Esophagus squamous epithelium (tissue), 4 donors: ENCODE results near the gene DGKQ.

Source experiments
- POLR2A ChIP-seq, 4 donors: fragments of 450-650 bp; IDR thresholded peaks; one replicate each; pipeline ENCODE4 v1.6.1; 2017; ENCODE audit warnings: antibody characterized with exemption in 4 of 4, mild to moderate bottlenecking in 4 of 4, moderate library complexity in 3 of 4
- TF ChIP-seq, protein P1 (sequence below), 6 experiments: fragments of 450-650 bp in 4 of 6; fragments of 200-600 bp in 2 of 6; sonication (generic) in 2 of 6; IDR thresholded peaks; one replicate each; pipeline ENCODE4 v1.5.1; 2016 to 2019; ENCODE audit warnings: antibody characterized with exemption in 6 of 6, mild to moderate bottlenecking in 4 of 6, moderate library complexity in 4 of 6

DNA sequence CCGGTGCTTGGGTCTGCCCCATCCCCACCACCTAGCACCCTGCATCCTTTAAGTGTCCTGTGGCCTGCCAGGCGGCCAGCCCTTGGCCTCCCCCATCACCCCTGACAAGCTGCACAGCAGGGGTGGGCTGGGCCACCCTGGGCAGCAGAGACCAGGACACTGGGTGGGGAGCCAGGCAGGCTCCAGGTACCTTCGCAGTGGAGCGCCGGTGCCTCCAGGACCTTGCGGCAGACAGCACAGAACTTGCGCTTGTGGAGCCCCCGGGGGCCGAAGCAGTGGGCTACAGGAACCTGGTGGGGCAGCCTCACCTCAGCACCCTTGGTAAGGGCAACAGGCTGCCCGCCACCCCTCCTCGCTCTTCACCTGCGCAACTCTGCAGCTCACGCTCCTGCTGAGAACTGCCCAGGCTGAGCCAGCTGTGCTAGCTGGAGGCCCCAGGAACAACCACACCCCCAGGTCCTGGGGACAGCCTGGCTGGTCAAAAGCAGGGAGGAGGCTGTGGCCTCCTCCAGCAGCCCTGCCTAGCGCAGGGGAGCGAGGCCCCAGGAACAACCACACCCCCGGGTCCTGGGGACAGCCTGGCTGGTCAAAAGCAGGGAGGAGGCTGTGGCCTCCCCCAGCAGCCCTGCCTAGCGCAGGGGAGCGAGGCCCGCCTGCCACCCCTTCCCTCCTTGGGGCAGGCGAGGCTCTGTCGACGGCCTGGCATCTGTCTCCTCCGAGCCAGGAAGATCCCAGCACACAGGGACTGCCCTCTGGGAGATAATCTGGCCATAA lies 4.6 kb downstream of the DGKQ start:
- TF ChIP-seq, protein P1, sequence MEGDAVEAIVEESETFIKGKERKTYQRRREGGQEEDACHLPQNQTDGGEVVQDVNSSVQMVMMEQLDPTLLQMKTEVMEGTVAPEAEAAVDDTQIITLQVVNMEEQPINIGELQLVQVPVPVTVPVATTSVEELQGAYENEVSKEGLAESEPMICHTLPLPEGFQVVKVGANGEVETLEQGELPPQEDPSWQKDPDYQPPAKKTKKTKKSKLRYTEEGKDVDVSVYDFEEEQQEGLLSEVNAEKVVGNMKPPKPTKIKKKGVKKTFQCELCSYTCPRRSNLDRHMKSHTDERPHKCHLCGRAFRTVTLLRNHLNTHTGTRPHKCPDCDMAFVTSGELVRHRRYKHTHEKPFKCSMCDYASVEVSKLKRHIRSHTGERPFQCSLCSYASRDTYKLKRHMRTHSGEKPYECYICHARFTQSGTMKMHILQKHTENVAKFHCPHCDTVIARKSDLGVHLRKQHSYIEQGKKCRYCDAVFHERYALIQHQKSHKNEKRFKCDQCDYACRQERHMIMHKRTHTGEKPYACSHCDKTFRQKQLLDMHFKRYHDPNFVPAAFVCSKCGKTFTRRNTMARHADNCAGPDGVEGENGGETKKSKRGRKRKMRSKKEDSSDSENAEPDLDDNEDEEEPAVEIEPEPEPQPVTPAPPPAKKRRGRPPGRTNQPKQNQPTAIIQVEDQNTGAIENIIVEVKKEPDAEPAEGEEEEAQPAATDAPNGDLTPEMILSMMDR (IDR thresholded peaks at IDR 0.05), result no peak
- no peak for TF ChIP-seq POLR2A (IDR thresholded peaks at IDR 0.05)
